SJSA1 (cell line): ENCODE data around the gene ZNF268. TPM values are rescaled to one million over a fixed set of nuclear protein-coding genes. Genes with fewer than 3 reads are reported as not detected.
A peak's percentile ranks its signal among the peaks of the same experiment; 100 is the strongest.

Experiments
- DNase-seq, 2 experiments: peaks; one replicate each; pipeline ENCODE4 v3.0.0-alpha.2; 2015 to 2020; ENCODE audit warnings: low spot score in 2 of 2, low read depth in 1 of 2
- H3K27ac ChIP-seq: fragments of 250-450 bp; sonication (Bioruptor Pico); 2 replicates; pipeline ENCODE4 v1.5.1; 2020; ENCODE audit warnings: mild to moderate bottlenecking, moderate library complexity
- H3K27me3 ChIP-seq: fragments of 250-450 bp; sonication (Bioruptor Pico); replicated peaks from 2 replicates; pipeline ENCODE4 v1.5.1; 2020; ENCODE audit warnings: mild to moderate bottlenecking, moderate library complexity
- H3K36me3 ChIP-seq: fragments of 250-450 bp; sonication (Bioruptor Pico); 2 replicates; pipeline ENCODE4 v1.5.1; 2020; ENCODE audit warnings: mild to moderate bottlenecking
- H3K4me1 ChIP-seq: fragments of 250-450 bp; sonication (Bioruptor Pico); replicated peaks from 2 replicates; pipeline ENCODE4 v1.6.1; 2021; ENCODE audit warnings: mild to moderate bottlenecking
- H3K4me3 ChIP-seq: fragments of 250-450 bp; sonication (Bioruptor Pico); 2 replicates; pipeline ENCODE4 v1.5.1; 2020; ENCODE audit warnings: mild to moderate bottlenecking
- H3K9me3 ChIP-seq: fragments of 250-450 bp; sonication (Bioruptor Pico); replicated peaks from 2 replicates; pipeline ENCODE4 v1.5.1; 2020; ENCODE audit warnings: mild to moderate bottlenecking
- total RNA-seq: library from RNA; depleted of rRNA; stranded (reverse); fragments of >200 nt; shearing (Covaris generic); gene quantifications from 2 replicates; pipeline ENCODE4 v1.2.3, GENCODE V29; 2014; rRNA removed

Gene ZNF268
- total RNA-seq = 1.4 and 2.1 TPM in 2 replicates

DNA sequence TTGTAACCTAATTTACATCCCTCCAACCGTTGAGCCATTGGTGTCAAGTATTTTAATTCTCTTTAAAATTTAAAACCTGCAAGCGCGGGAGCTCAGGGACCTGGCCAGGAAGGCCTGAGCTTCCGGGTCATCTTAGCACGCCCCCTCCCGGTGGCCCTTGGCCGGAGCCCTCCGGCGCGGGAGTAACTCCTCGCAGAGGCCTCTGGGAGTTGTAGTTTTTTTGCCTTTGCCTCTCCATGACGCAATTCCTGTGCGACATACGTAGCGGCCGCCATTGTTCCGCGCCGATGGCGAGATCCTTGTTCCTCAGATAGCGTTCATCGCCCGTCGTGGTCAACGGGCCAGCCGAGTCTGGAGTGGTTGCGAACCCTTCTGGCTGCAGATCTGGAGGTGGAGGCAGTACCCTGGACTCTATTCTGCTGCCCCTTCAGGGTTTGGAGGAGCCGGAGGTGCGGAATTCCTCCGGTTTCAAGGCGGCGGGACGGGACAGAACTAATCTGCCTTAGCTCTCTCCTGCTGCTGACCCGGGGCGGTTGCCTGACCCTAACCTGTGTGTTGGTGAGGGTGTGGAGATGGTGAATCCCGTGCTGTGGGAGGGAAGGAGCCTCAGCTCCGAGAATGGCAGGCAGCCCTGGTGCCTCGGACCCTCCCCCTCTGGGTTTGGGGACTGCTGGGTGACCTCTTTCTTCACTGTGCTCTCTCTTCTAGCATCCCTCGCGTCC lies at the start of gene ZNF268:
Gene ZNF268 (plus strand): TSS at position 258 of the 722 bp plus-strand sequence. CDS start 503 bp downstream, outside the sequence.
- no peaks in the 10 kb centered on the region for H3K27me3 ChIP-seq
- DNase-seq = peak; percentile 29 to 49
- H3K4me3 ChIP-seq = peak within 1 kb of the TSS; percentile 44
- H3K36me3 ChIP-seq = no peaks in the 10 kb centered on the region
- peaks cover 21% of the 10 kb centered on the region for H3K9me3 ChIP-seq
- H3K4me1 ChIP-seq = no peaks in the 10 kb centered on the region
- H3K27ac ChIP-seq = no peak within 1 kb of the TSS

GRCh38 chr12:133135747-133136146 lies 45.5 kb upstream of the ZNF268 start:
- no peak overlapping the region for H3K4me3 ChIP-seq
- DNase-seq = no peak
- H3K4me1 ChIP-seq = no peaks in the 10 kb centered on the region
- peaks cover 15% of the 10 kb centered on the region for H3K9me3 ChIP-seq
- no peaks in the 10 kb centered on the region for H3K36me3 ChIP-seq
- no peaks in the 10 kb centered on the region for H3K27me3 ChIP-seq
- H3K27ac ChIP-seq = no peak overlapping the region

- H3K27ac ChIP-seq = no peak overlapping the region
- no peaks in the 10 kb centered on the region for H3K36me3 ChIP-seq
- no peak overlapping the region for H3K4me3 ChIP-seq
- no peaks in the 10 kb centered on the region for H3K27me3 ChIP-seq
- DNase-seq = no peak
- H3K4me1 ChIP-seq = no peaks in the 10 kb centered on the region
- H3K9me3 ChIP-seq = peaks cover 3% of the 10 kb centered on the region
Observed at GRCh38 chr12:133145981-133146380, 35.3 kb upstream of the ZNF268 start.

- DNase-seq = no peak
- H3K4me3 ChIP-seq = no peak overlapping the region
- H3K4me1 ChIP-seq = no peaks in the 10 kb centered on the region
- H3K9me3 ChIP-seq = peaks cover 26% of the 10 kb centered on the region
- H3K27me3 ChIP-seq = no peaks in the 10 kb centered on the region
- H3K27ac ChIP-seq = no peak overlapping the region
- no peaks in the 10 kb centered on the region for H3K36me3 ChIP-seq
Observed at GRCh38 chr12:133156125-133156690, 25.1 kb upstream of the ZNF268 start.

DNA sequence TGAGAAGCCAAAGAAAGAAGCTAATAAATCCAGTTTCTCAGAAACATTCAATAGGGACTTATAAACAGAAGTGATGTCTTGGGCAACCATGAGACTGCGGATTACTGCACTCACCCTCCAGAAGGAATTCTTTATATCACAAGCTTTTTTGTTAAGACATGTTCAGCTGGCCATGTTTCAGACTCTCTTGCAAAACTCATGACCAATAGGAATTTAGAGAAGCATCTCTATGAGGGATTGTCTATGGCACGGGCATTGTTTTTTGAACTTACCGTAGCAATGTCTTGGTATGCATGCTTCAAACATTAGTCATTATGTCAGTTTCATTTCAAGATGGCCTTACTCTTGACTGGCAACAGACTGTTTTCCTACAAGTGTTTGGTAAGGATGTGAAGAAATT lies 15.5 kb upstream of the ZNF268 start:
- H3K27ac ChIP-seq = no peak overlapping the region
- H3K4me1 ChIP-seq = no peaks in the 10 kb centered on the region
- no peak overlapping the region for H3K4me3 ChIP-seq
- H3K36me3 ChIP-seq = no peaks in the 10 kb centered on the region
- no peaks in the 10 kb centered on the region for H3K27me3 ChIP-seq
- peaks cover 2% of the 10 kb centered on the region; the same call in 1 of the 2 replicates for H3K9me3 ChIP-seq
- DNase-seq = no peak

GRCh38 chr12:133172491-133172890 lies 8.8 kb upstream of the ZNF268 start:
- no peak for DNase-seq
- Histone ChIP-seq H3K27ac (no peak overlapping the region), H3K4me1 (no peaks in the 10 kb centered on the region), H3K36me3 (no peaks in the 10 kb centered on the region), H3K4me3 (no peak overlapping the region), H3K27me3 (no peaks in the 10 kb centered on the region), H3K9me3 (peaks cover 7% of the 10 kb centered on the region)

DNA sequence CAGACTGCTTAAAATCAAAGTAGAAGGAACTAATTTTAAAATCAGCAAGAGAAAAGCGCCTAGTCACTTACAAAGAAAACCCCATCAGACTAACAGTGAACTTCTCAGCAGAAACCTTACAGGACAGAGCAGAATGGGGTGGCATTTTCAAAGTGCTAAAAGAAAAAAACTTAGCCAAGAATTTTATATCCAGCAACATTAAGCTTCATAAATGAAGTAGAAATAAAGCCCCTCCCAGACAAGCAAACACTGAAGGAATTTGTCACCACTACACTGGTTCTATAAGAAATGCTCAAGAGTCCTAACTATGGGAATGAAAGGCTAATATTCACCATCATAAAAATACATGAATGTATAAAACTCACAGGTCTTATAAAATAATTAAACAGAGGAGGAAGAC lies 6.4 kb upstream of the ZNF268 start:
- Histone ChIP-seq H3K4me3 (no peak overlapping the region), H3K36me3 (no peaks in the 10 kb centered on the region), H3K27ac (no peak overlapping the region), H3K4me1 (no peaks in the 10 kb centered on the region), H3K27me3 (no peaks in the 10 kb centered on the region), H3K9me3 (peaks cover 10% of the 10 kb centered on the region)
- DNase-seq = no peak

DNA sequence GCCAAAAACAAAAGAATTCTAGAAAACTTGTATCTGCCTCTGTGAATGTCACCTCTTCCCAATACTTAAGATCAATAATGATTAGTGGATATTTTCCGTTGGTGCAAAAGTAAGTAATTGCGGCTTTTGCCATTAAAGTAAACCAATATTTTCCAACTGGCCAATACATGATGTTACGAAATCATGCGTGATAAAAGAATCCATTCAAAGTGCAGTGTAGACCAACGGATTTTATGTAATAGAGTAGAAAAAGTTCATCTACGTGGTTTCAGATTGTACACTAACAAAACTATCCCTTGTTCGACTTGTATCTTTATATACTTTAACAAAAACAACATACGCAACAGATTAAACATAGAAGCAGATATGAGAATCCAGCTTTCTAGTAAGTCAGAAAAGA lies 626 bp upstream of the ZNF268 start:
- DNase-seq = no peak
- H3K27me3 ChIP-seq = no peaks in the 10 kb centered on the region
- peaks cover 21% of the 10 kb centered on the region for H3K9me3 ChIP-seq
- no peak overlapping the region for H3K27ac ChIP-seq
- H3K4me3 ChIP-seq = no peak overlapping the region
- no peaks in the 10 kb centered on the region for H3K4me1 ChIP-seq
- H3K36me3 ChIP-seq = no peaks in the 10 kb centered on the region

DNA sequence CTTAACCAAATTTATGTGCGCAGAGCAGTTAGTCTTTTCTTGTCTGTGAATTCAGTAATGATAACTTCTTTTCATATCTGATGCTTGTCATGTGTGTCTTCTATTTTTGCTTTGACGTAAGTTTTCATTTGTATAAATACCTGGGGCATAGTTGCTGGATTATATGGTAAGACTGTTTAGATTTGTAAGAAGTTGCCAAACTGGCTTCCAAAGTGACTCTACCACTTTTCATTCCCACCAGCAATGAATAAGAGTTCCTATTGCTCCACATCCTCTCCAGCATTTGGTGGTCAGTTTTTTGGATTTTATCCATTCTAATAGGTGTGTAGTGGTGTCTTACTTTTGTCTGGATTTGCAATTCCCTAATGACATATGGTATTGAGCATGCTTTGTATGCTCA lies 8.9 kb downstream of the ZNF268 start:
- no peak for DNase-seq
- H3K27ac ChIP-seq = no peak overlapping the region
- H3K4me3 ChIP-seq = no peak overlapping the region
- no peaks in the 10 kb centered on the region for H3K4me1 ChIP-seq
- H3K36me3 ChIP-seq = peaks cover 7% of the 10 kb centered on the region; the same call in 1 of the 2 replicates
- H3K9me3 ChIP-seq = peaks cover 19% of the 10 kb centered on the region
- no peaks in the 10 kb centered on the region for H3K27me3 ChIP-seq

- H3K9me3 ChIP-seq = peaks cover 18% of the 10 kb centered on the region
- peaks cover 7% of the 10 kb centered on the region; the same call in 1 of the 2 replicates for H3K36me3 ChIP-seq
- H3K4me1 ChIP-seq = no peaks in the 10 kb centered on the region
- no peaks in the 10 kb centered on the region for H3K27me3 ChIP-seq
- no peak for DNase-seq
- no peak overlapping the region for H3K27ac ChIP-seq
- H3K4me3 ChIP-seq = no peak overlapping the region
Observed at GRCh38 chr12:133192847-133193246, 11.6 kb downstream of the ZNF268 start.

GRCh38 chr12:133201888-133202287 lies 20.6 kb downstream of the ZNF268 start:
- no peak for DNase-seq
- H3K4me3 ChIP-seq = no peak overlapping the region
- peaks cover 36% of the 10 kb centered on the region for H3K9me3 ChIP-seq
- no peak overlapping the region for H3K27ac ChIP-seq
- no peaks in the 10 kb centered on the region for H3K27me3 ChIP-seq
- peaks cover 20% of the 10 kb centered on the region for H3K36me3 ChIP-seq
- no peaks in the 10 kb centered on the region for H3K4me1 ChIP-seq

DNA sequence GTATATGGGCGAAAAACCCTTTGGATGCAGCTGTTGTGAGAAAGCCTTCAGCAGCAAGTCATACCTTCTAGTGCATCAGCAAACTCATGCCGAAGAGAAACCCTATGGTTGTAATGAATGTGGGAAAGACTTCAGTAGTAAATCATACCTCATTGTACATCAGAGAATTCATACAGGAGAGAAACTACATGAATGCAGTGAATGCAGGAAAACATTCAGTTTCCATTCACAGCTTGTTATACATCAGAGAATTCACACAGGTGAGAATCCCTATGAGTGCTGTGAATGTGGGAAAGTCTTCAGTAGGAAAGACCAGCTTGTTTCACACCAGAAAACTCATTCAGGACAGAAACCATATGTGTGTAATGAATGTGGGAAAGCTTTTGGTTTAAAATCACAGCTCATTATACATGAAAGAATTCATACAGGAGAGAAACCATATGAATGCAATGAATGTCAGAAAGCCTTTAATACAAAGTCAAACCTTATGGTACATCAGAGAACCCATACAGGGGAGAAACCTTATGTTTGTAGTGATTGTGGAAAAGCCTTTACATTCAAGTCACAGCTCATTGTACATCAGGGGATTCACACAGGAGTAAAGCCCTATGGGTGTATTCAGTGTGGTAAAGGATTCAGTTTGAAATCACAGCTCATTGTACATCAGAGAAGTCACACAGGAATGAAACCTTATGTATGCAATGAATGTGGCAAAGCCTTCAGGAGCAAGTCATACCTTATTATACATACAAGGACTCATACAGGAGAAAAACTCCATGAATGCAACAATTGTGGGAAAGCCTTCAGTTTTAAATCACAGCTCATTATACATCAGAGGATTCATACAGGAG lies 21.4 kb downstream of the ZNF268 start:
- Histone ChIP-seq H3K9me3 (peaks cover 38% of the 10 kb centered on the region), H3K4me1 (no peaks in the 10 kb centered on the region), H3K27me3 (no peaks in the 10 kb centered on the region), H3K36me3 (peaks cover 20% of the 10 kb centered on the region), H3K27ac (no peak overlapping the region), H3K4me3 (no peak overlapping the region)
- no peak for DNase-seq

- DNase-seq = no peak
- H3K4me1 ChIP-seq = no peaks in the 10 kb centered on the region
- peaks cover 41% of the 10 kb centered on the region for H3K9me3 ChIP-seq
- H3K27ac ChIP-seq = no peak overlapping the region
- H3K27me3 ChIP-seq = no peaks in the 10 kb centered on the region
- H3K4me3 ChIP-seq = no peak overlapping the region
- peaks cover 20% of the 10 kb centered on the region for H3K36me3 ChIP-seq
Observed at GRCh38 chr12:133203344-133204263, 22.3 kb downstream of the ZNF268 start.
